Measurements from ENCODE around the gene AFAP1L2. TPM values are rescaled to one million over a fixed set of nuclear protein-coding genes. Genes with fewer than 3 reads are reported as not detected.
"Not testable (repeated sequence)": the region's sequence is repeated elsewhere in the genome, so short reads cannot be mapped to it uniquely, and the experiment has no call there.

Gene AFAP1L2
- total RNA-seq, 1 donor, result 0.94 TPM

DNA sequence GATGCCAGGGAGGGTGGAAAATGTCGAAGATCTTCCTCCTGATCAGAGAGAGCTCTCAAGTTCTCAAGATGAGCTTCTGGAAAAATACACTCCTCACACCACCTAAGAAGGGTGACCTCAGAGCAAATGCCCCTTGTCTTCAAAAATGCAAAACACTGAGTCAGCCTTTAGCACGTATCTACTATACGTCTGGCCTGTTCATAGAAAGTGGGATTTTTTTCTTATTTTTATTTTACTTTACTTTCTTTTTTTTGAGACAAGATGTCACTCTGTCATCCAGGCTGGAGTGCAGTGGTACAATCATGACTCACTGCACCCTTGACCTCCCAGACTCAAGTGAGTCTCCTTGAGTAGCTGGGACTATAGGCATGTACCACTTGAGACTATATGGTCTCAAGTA is 57.1 kb downstream of the AFAP1L2 start:
- H3K4me1 ChIP-seq (ENCODE audit: insufficient read depth, low read length), result no peaks in the 10 kb centered on the region
- H3K27me3 ChIP-seq (ENCODE audit: insufficient read depth, low read length), result no peaks in the 10 kb centered on the region
- H3K9me3 ChIP-seq (ENCODE audit: low read depth, low read length), result no peaks in the 10 kb centered on the region
- no peak overlapping the region for H3K4me3 ChIP-seq (ENCODE audit: low read length)

DNA sequence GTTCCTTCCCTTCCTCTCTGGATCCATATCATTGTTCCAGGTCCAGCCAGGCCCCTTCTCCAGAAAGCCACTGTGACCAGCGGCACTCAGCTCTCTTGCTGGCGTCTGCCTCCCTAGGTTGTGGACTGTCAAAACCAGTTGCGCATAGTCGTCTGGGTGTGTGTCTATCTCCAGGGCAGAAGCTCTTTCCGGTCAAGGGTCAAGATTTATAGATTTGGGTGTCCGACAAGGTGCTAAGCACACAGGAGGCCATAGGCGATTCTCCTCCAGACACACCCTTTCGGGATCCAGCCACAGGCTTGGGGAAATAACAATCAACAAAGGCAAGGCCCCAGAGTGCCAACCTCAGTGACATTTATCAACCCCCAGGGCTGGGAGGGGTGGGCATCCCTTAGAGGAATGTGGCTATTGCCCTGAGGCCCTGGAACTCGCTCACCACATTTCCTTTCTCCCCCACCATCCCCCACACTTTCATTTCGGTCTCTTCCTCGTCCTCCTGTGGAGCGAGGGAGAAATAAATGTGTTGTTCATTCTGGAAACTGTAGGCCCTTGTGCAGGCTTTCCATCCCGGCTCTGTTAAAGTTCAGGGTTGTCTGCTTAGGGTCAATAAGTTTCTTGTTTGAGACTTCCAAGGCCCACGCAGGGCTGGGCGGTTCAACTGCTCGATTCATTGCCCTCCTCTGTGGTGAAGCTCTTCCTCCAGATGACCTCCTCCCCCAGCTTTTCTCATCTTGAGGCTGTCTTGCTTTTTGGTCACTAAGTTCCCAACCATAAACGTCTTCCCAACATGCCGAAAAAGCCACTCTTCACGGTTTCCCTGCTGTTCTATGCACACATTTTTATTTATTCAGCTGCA is 57.9 kb downstream of the AFAP1L2 start:
- Histone ChIP-seq H3K4me1 (ENCODE audit: insufficient read depth, low read length) (no peaks in the 10 kb centered on the region), H3K4me3 (ENCODE audit: low read length) (no peak overlapping the region), H3K27me3 (ENCODE audit: insufficient read depth, low read length) (no peaks in the 10 kb centered on the region), H3K9me3 (ENCODE audit: low read depth, low read length) (no peaks in the 10 kb centered on the region)

DNA sequence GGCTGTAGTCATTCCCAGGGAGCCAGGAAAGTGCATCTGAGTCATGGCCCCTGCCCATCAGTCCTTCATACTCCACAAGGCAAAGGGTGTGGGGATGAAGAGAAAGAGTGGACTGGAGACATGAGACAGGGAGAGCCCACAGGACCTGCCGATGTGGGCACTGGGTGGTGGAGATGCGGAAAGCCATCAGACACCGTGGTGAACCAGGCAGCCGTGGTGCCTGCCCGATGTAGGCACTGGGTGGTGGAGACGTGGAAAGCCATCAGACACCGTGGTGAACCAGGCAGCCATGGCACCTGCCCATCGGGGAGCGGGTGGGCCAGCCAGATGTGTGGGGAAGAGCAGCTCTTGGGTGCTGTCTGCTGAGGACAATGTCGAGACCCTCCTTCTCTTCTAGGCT is 58.6 kb downstream of the AFAP1L2 start:
- H3K9me3 ChIP-seq (ENCODE audit: low read depth, low read length), result no peaks in the 10 kb centered on the region
- no peak overlapping the region for H3K4me3 ChIP-seq (ENCODE audit: low read length)
- H3K4me1 ChIP-seq (ENCODE audit: insufficient read depth, low read length), result no peaks in the 10 kb centered on the region
- no peaks in the 10 kb centered on the region for H3K27me3 ChIP-seq (ENCODE audit: insufficient read depth, low read length)

DNA sequence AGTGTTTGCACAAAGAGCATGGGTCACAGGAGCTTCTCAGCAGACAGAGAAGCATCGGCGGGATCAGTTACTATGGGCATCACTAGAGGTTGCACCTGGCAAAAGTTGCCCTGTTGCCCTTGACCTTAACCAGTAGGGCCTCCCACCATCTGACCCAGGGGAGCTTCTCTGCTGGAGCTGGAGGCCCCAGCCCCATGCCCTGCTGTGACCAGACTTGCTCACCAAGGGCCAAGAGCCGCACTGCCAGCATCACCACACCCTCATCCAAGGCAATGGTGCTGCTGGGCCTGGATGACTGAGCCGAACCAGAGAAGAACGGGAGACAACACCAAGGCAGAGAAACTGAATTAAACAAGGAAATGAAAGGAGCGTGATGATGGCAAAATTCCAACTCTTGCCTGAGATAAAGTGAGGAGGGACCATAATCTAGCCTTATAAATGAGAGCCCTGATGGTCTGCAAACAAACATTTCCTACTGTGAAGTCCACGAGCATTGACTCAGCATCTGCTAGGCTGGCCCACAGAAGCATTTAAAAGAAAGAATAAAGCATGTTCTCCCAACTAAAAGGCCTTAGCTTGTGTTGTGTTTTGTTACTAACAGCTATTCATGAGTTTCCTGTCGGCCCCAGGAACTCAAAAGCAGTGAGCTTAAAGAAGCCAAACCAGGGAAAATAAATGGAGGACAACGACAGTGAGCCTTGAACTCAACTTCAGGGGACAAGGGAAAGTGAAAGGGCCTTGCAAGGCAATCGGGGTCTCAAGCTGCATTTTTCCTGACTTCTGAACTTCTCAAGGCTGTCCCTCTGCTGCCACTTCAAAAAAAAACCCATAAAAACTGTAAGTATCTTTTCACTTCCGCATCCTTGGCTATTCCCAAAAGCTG is 60.4 kb downstream of the AFAP1L2 start:
- Histone ChIP-seq H3K4me1 (ENCODE audit: insufficient read depth, low read length) (no peaks in the 10 kb centered on the region), H3K9me3 (ENCODE audit: low read depth, low read length) (no peaks in the 10 kb centered on the region), H3K4me3 (ENCODE audit: low read length) (no peak overlapping the region), H3K27me3 (ENCODE audit: insufficient read depth, low read length) (no peaks in the 10 kb centered on the region)

DNA sequence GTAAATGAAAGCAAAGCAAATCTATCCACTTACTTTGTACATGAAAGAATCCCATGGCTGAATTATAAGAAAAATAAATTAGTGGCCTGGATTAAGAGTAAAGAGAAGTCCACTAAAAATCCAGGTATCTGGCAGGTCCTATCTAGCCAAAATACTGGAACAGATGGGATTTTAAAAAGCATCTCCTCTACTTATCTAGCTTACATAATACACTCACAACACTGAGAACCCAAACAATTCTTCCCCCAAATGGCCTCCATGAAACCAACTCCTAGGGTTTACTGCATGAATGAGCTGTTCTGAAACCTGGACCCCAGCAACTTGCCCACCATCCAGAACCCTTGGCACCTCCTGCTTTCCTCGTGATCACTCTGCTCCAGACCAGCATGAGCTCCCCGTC is 61.3 kb downstream of the AFAP1L2 start:
- H3K27me3 ChIP-seq (ENCODE audit: insufficient read depth, low read length), result no peaks in the 10 kb centered on the region
- no peaks in the 10 kb centered on the region for H3K9me3 ChIP-seq (ENCODE audit: low read depth, low read length)
- H3K4me3 ChIP-seq (ENCODE audit: low read length), result no peak overlapping the region
- no peaks in the 10 kb centered on the region for H3K4me1 ChIP-seq (ENCODE audit: insufficient read depth, low read length)

DNA sequence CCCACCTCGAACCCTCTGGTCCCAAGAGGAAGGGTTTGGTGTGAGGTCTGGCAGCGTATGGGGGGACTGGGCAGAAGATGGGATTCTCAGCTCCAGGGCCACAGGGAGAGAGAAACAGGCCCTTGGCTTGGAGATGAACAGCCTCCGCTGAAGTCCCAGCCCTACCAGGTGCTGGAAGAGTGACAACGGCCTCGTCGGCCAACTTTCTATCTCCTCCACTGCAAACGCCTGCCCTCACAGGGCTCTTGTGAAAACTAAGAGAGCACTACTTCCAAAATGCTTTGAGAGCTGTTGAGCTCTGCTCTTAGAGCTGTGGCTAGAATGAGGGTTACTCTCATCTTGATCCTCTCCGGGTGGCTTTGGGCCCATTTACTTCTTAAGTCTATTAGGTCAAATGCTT is 63.5 kb downstream of the AFAP1L2 start:
- Histone ChIP-seq H3K4me3 (ENCODE audit: low read length) (no peak overlapping the region), H3K9me3 (ENCODE audit: low read depth, low read length) (no peaks in the 10 kb centered on the region), H3K4me1 (ENCODE audit: insufficient read depth, low read length) (no peaks in the 10 kb centered on the region), H3K27me3 (ENCODE audit: insufficient read depth, low read length) (no peaks in the 10 kb centered on the region)

DNA sequence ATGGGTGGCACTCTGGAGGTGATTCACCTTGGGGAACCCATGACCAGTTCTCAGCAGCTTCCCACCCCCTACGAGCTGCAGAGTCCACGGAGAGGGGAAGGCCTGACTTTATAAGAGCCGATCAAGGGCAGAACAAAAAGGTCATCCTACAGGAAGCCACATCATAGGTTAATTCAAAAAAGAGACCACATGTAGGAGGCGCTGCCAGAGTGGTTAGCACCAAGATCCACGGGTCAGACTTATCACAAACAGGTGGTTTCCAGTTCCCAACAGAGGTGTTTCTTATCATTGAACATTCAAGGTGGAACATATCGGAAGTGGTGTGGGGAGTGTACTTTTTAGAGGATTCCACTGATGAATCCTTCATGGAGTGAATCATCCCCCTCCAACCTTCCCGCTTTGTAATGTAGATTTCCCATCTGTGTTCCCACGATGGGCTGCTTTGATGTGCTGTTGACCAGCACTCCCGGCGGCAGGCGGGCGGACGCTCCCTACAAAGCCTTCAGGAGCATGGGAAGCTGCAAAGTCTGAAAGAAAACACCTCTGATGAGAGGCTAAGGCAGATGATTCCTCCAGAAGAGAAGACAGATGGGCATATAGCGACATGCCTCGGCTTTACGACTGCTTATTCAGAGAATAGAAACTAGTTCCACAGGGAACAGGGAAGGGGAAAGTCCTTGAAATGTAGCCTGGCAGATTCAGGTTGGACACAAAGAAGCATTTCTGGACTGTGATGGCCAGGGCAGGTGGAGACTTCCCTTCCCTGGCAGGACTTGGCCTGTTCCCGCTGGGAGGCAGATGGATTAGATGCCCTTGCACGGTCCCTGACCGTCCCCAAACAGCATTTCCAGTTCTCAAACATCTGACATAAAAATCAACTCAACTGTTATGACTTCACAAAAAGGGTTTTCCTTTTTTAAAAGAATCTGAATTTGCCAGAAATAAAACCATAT is 66.5 kb downstream of the AFAP1L2 start:
- no peaks in the 10 kb centered on the region for H3K4me1 ChIP-seq (ENCODE audit: insufficient read depth, low read length)
- no peaks in the 10 kb centered on the region for H3K9me3 ChIP-seq (ENCODE audit: low read depth, low read length)
- no peaks in the 10 kb centered on the region for H3K27me3 ChIP-seq (ENCODE audit: insufficient read depth, low read length)
- H3K4me3 ChIP-seq (ENCODE audit: low read length), result no peak overlapping the region

DNA sequence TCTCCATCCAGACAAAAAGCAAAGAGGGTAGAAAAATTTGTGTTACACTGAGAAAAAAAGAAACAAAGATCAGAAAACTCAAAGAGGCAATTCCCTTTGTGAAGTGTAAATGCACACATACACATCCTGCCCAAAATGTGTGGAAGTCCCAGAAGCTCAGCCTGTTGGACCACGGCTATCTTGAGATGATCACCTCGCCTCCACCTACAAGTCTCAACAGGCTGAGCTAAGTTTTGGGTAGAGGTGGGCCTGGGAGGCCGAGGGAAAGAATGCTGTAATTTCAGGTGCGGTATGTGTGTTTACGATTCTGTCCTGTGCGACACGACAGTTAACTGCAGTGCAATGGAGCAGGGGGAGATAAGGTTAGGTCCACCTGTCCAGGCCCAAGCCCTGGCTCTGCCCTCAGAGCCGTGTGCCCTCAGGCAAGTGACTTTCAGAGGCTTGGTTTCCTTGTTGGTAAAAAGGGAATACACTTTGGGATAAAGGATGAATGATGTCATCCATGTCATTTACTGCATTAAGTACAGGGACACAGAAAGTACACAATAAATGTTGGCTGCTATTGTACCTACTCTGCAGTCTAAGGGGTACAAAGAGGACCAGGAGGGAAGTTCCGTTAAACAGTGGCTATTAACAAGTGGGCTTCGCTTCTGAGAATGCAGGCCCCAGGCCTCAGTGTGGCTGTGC is 67.3 kb downstream of the AFAP1L2 start:
- Histone ChIP-seq H3K4me3 (ENCODE audit: low read length) (no peak overlapping the region), H3K9me3 (ENCODE audit: low read depth, low read length) (no peaks in the 10 kb centered on the region), H3K4me1 (ENCODE audit: insufficient read depth, low read length) (no peaks in the 10 kb centered on the region), H3K27me3 (ENCODE audit: insufficient read depth, low read length) (no peaks in the 10 kb centered on the region)

DNA sequence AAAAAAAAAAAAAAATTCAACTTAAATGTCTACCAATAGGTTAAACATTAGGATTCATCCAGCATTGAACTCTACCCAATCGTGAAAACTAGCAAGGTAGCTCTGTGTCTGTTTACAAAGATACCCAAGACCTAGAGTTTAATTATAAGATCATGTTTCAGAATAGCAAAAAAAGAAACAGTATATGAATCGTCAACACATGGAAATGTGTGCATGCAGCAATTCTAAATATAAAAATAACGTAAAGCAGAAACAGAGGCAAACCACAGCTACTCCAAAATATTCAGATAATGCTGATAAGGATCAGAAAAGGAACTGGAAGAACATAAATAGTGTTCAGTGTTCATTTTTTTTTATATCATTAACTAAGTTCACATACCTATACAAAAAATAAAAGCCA is 68.7 kb downstream of the AFAP1L2 start:
- no peak overlapping the region for H3K4me3 ChIP-seq (ENCODE audit: low read length)
- H3K9me3 ChIP-seq (ENCODE audit: low read depth, low read length), result no peaks in the 10 kb centered on the region
- no peaks in the 10 kb centered on the region for H3K4me1 ChIP-seq (ENCODE audit: insufficient read depth, low read length)
- H3K27me3 ChIP-seq (ENCODE audit: insufficient read depth, low read length), result no peaks in the 10 kb centered on the region

DNA sequence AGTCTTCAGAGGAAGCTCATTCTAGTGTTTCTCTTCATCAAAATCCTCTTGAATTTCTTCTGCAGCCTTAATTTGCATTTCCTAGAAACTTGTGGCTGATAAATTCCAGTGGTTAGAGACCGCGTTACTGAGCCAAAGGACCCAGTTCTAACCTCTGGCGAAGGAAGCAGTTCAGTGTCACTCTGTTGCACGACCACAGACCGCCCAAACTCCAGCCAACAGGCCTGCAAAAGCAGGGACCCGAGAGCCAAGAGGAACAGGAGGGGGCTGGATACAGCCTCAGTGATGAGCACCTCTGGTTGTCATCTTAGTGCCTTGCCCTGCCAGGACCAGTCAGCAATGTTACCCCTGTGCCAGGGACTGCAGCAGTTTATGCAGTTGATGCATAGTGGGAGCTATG is 70.0 kb downstream of the AFAP1L2 start:
- H3K27me3 ChIP-seq (ENCODE audit: insufficient read depth, low read length), result no peaks in the 10 kb centered on the region
- H3K9me3 ChIP-seq (ENCODE audit: low read depth, low read length), result no peaks in the 10 kb centered on the region
- no peak overlapping the region for H3K4me3 ChIP-seq (ENCODE audit: low read length)
- H3K4me1 ChIP-seq (ENCODE audit: insufficient read depth, low read length), result no peaks in the 10 kb centered on the region

DNA sequence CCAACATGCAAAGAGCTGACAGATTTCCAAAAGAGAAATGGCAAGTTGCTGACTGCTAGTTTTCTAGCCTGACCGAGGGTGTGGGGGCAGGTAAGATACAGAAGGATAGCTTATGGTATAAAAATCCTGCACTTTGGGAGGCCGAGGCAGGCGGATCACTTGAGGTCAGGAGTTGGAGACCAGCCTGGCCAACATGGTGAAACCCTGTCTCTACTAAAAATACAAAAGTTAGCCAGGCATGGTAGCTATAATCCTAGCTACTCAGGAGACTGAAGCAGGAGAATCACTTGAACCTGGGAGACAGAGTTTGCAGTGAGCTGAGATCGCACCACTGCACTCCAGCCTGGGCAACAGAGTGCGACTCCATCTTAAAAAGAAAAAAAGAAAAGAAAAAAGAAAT is 70.9 kb downstream of the AFAP1L2 start:
- H3K4me1 ChIP-seq (ENCODE audit: insufficient read depth, low read length); H3K9me3 ChIP-seq (ENCODE audit: low read depth, low read length); H3K4me3 ChIP-seq (ENCODE audit: low read length); H3K27me3 ChIP-seq (ENCODE audit: insufficient read depth, low read length): not testable (repeated sequence)

DNA sequence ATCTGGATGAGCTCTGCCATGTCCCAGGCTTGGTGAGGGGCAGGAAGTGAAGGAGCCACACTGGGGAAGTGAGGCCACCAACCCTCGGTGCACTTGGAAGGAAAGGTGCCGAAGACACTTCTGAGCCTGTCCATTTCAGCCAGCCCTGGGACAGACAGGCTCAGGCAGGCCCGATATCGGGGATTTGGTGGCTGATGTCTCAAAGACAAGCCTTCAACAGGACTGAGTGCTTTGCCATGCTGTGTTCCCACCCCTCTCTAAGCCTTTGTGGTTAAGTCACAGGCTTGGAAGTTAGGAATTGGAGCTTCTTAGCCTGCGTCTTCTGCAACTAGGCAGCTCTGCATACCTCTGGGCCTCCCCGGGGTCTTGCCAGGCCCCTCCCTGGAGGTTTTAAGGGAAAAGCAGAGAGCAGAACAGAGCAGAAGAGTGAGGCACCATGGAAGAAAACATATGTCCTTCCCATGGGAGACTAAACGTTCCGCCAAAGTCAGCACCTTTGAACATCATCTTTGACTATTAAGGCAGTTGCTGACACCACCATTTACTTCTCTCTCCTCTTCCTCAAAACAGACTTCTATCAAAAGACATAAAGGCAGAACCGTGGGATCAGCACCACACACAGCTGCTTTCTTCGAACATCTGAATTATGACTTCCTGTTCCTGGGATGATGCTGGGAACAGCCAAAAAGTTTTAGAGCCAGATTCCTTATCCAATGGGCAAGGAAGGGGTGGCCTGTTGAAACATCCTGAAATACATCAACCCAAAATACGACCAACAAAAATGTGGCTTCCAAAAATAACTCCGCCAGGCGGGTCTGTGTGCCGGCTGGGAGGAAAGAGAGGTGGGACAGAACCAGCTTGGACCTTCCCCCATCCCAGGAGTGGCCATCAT is 71.8 kb downstream of the AFAP1L2 start:
- Histone ChIP-seq H3K27me3 (ENCODE audit: insufficient read depth, low read length) (no peaks in the 10 kb centered on the region), H3K9me3 (ENCODE audit: low read depth, low read length) (no peaks in the 10 kb centered on the region), H3K4me3 (ENCODE audit: low read length) (no peak overlapping the region), H3K4me1 (ENCODE audit: insufficient read depth, low read length) (no peaks in the 10 kb centered on the region)

DNA sequence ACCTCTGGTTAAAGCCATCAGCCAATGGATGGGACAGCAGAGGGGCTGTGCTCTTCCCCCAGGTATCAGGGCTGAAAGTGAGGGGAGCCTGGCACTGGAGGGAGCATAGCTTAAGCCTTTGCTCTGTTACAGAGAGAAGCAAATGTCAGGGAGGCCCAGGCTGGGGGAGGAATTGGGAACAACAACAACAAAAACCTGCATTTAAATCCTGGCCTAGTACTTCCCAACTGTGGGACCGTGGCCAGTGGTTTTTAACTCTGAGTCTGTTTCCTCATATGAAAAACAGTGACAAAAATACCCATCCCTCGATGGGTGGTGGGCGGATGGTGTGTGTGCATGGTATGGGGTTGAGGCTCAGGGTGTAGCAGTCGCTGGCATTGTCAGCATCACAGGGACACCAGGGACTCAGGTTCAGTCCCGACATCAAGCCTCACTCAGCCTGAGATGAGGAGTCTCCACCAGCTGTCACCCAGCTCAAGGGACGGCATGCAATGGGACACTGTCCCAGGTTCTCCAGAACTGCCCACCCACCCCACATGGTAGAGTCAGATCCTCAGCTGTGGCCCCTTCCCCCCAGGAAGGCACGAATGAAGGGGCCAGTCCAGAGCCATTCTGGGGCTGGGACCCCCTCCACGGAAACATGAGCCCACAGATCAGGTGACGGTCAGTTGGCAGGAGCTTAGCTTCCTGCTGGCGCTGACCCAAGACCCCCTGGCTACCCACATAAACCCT is 74.5 kb downstream of the AFAP1L2 start:
- no peaks in the 10 kb centered on the region for H3K4me1 ChIP-seq (ENCODE audit: insufficient read depth, low read length)
- no peaks in the 10 kb centered on the region for H3K9me3 ChIP-seq (ENCODE audit: low read depth, low read length)
- H3K27me3 ChIP-seq (ENCODE audit: insufficient read depth, low read length), result no peaks in the 10 kb centered on the region
- no peak overlapping the region for H3K4me3 ChIP-seq (ENCODE audit: low read length)

All from mononuclear cell (primary cell).